Measurements from ENCODE around the gene CCIN. TPM values are rescaled to one million over a fixed set of nuclear protein-coding genes. Genes with fewer than 3 reads are reported as not detected.

CCIN gene
- total and polyA plus RNA-seq, 2 of the 13 experiments (the other 11 are each of a cell fraction or from before 2014, with no cell fraction given) = not detected

DNA sequence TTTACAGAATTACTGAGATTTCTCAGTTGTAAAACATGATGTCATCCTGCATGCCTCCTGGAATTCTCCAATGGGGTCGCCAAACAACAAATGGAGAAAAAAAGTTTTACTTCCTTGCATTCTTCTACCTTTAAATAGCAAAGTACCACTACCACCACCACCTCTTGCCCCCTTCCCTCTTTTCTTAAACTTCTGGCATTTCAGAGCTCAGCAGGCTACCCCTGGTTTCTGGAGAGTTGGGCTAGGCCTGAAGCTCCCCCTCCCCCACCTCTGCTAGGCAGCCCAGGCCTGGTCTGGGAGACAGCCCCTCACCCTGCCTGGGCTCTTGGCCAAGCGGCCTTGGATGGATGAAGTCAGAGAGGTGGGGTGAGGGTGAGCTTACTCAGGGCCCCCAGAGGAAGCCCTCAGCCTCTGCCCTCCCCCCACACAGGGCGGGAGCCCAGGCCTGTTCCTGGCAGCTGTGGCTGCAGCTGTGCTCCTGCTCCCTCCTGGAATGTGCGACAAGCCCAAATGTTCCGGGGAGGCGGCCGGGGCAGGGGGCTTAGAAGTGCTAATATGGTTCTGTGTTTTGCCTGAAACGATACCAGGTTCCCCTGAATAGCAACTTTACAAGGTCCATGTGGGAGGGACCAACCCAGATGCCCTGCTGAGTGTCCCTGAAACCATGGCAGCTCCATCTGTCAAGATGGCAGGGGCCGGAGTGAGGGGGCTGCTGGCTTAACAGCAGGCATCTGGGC lies 6.0 kb upstream of the CCIN start (continued):
- TF ChIP-seq, protein P1, sequence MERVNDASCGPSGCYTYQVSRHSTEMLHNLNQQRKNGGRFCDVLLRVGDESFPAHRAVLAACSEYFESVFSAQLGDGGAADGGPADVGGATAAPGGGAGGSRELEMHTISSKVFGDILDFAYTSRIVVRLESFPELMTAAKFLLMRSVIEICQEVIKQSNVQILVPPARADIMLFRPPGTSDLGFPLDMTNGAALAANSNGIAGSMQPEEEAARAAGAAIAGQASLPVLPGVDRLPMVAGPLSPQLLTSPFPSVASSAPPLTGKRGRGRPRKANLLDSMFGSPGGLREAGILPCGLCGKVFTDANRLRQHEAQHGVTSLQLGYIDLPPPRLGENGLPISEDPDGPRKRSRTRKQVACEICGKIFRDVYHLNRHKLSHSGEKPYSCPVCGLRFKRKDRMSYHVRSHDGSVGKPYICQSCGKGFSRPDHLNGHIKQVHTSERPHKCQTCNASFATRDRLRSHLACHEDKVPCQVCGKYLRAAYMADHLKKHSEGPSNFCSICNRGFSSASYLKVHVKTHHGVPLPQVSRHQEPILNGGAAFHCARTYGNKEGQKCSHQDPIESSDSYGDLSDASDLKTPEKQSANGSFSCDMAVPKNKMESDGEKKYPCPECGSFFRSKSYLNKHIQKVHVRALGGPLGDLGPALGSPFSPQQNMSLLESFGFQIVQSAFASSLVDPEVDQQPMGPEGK (CRISPR knock-in tag; IDR thresholded peaks at IDR 0.05) = peak; percentile 75
- no peak for TF ChIP-seq RFXANK (CRISPR knock-in tag; IDR thresholded peaks at IDR 0.05)
- peak; percentile 17; the same call in 1 of the 2 replicates for TF ChIP-seq SALL1 (CRISPR knock-in tag; IDR thresholded peaks at IDR 0.05)
- no peak for TF ChIP-seq ZNF274 (CRISPR knock-in tag; IDR thresholded peaks at IDR 0.05)
- TF ChIP-seq ATF7 (IDR thresholded peaks at IDR 0.05) = peak; percentile 65
- TF ChIP-seq ATF7 (CRISPR knock-in tag; IDR thresholded peaks at IDR 0.05) = no peak
- peak; percentile 39; the same call in 1 of the 2 replicates for TF ChIP-seq ZNF281 (CRISPR knock-in tag; IDR thresholded peaks at IDR 0.05; ENCODE audit: borderline replicate concordance)

DNA sequence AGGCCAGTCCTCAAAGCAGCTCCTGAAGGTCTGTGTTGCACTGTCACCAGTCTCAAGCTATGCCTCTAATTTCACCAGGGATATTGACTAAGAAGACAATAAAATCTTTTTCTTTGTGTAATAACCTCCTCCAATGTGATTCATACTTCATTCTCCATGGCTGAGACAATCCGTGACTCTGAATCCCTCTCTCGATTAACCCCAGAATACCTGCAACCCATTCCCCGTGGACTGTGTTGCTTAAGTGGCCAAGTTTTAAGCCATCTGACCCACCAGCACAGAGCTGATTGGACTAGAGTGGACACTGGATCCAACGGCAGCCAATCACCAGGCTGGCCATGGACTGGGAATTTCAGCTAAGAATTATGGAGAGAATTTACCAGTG lies 5.4 kb upstream of the CCIN start:
- in situ Hi-C loops (cut with HindIII; ENCODE audit: extremely low pct_ligation_motif_present, low pct_unique_long_range_greater_than_20kb) = no loop called here
- intact Hi-C loops (cut with micrococcal nuclease; ENCODE audit: unreplicated experiment) = no loop called here
- BruUV-seq (replicated peaks) = no TSS peak
- no peaks in the 10 kb centered on the region for H4K20me1 ChIP-seq (ENCODE audit: insufficient read depth, low read length)
- ChIA-PET CTCF (ENCODE audit: low intra/inter-chr PET ratio, low total read pairs) (interaction anchor here (3.8 kb wide), 1 partner anchor 61 kb away, joined by 40 read pairs; no protein-coding TSS in a partner anchor), POLR2A (interaction anchor here (1.0 to 1.4 kb wide), 3 partner anchors 13 to 27 kb away, joined by 3 to 6 read pairs (median 5); partner anchors contain the start of gene CLTA)
- peaks cover 9% of the 10 kb centered on the region; the same call in 1 of the 2 replicates for H3K4me1 ChIP-seq (ENCODE audit: insufficient read depth, low read length)
- no peak overlapping the region; the same call in 1 of the 2 replicates for H3K4me2 ChIP-seq (ENCODE audit: low read depth, low read length)
- DNase-seq (ENCODE audit: low spot score) = no peak
- no peak overlapping the region for H2AFZ ChIP-seq (ENCODE audit: low read length)
- no peaks in the 10 kb centered on the region for H3K9me3 ChIP-seq (ENCODE audit: low read length)
- peaks cover 1 to 15% of the 10 kb centered on the region in 2 experiments; a peak in 1 of 5 replicates for H3K27me3 ChIP-seq (ENCODE audit: control insufficient read depth in 1 of 2, insufficient read depth in 2 of 2, low read length in 2 of 2)
- H3K79me2 ChIP-seq (ENCODE audit: insufficient read depth, low read length) = no peaks in the 10 kb centered on the region
- 23% methylated on average over 4 of the region's 4 CpGs for WGBS (ENCODE audit: low lambda C conversion rate)
- no peak overlapping the region for H3K4me3 ChIP-seq (replicated peaks in 1 of 3; ENCODE audit: insufficient read depth in 1 of 3, low read depth in 2 of 3, low read length in 3 of 3)
- no peak overlapping the region for H3K9ac ChIP-seq (ENCODE audit: insufficient read depth, low read depth, low read length)
- ATAC-seq = no peak
- no peaks in the 10 kb centered on the region for H3K36me3 ChIP-seq (replicated peaks in 1 of 2; ENCODE audit: control insufficient read depth in 1 of 2, insufficient read depth in 2 of 2, low read length in 2 of 2)
- FAIRE-seq = no peak
- no peak overlapping the region for H3K27ac ChIP-seq (ENCODE audit: extremely low read length, insufficient read depth, low read length)
- TF ChIP-seq PAX8 (CRISPR knock-in tag; IDR thresholded peaks at IDR 0.05; ENCODE audit: borderline replicate concordance) = no peak
- no peak for TF ChIP-seq THAP11 (CRISPR knock-in tag; IDR thresholded peaks at IDR 0.05)
- no peak for TF ChIP-seq SCMH1 (CRISPR knock-in tag; IDR thresholded peaks at IDR 0.05; ENCODE audit: borderline replicate concordance)
- TF ChIP-seq TCF12 (IDR thresholded peaks at IDR 0.05) = no peak
- no peak for TF ChIP-seq TCF12 (CRISPR knock-in tag; IDR thresholded peaks at IDR 0.05)
- no peak for TF ChIP-seq MXD4 (CRISPR knock-in tag; IDR thresholded peaks at IDR 0.05)
- no peak for TF ChIP-seq REL (CRISPR knock-in tag; conservative IDR thresholded peaks at IDR 0.05)
- TF ChIP-seq ZNF850 (CRISPR knock-in tag; conservative IDR thresholded peaks at IDR 0.05) = no peak
- TF ChIP-seq SALL1 (CRISPR knock-in tag; IDR thresholded peaks at IDR 0.05) = no peak
- no peak for TF ChIP-seq ZNF768 (CRISPR knock-in tag; IDR thresholded peaks at IDR 0.05)
- no peak for TF ChIP-seq ZNF124 (CRISPR knock-in tag; IDR thresholded peaks at IDR 0.05)
- TF ChIP-seq POLR2AphosphoS5 (IDR thresholded peaks at IDR 0.05; ENCODE audit: low read depth, low read length) = no peak

Data from HepG2 (cell line).